ENCODE measurements around the gene SPTBN2. TPM values are rescaled to one million over a fixed set of nuclear protein-coding genes. Genes with fewer than 3 reads are reported as not detected.

Gene SPTBN2
- total and polyA plus RNA-seq, 9 donors = 1.4 to 26.9 (median 6.2) TPM

- DNase-seq = no peak
- 95 to 97% (median 95%) methylated on average over 27 of the region's 27 CpGs for WGBS, 3 donors
- no peak overlapping the region for H3K27ac ChIP-seq
These were observed 33.1 kb upstream of the SPTBN2 start for GRCh38 chr11:66762088-66762487.

GRCh38 chr11:66752148-66752547, 23.1 kb upstream of the SPTBN2 start:
- 90 to 93% (median 91%) methylated on average over 4 of the region's 4 CpGs for WGBS, 3 donors
- no peak for DNase-seq
- no peaks in the 10 kb centered on the region for H3K36me3 ChIP-seq
- H3K4me3 ChIP-seq = no peak overlapping the region
- H3K27ac ChIP-seq = no peak overlapping the region
- intact Hi-C loops (cut with DNase I) = no loop called here
- no peak for TF ChIP-seq POLR2A (IDR thresholded peaks at IDR 0.05)
- H3K4me1 ChIP-seq (ENCODE audit: insufficient read depth) = no peaks in the 10 kb centered on the region
- H3K27me3 ChIP-seq = no peaks in the 10 kb centered on the region
- no peaks in the 10 kb centered on the region for H3K9me3 ChIP-seq

More at GRCh38 chr11:66762088-66762487, 33.1 kb upstream of the SPTBN2 start:
- H3K4me3 ChIP-seq = no peak overlapping the region
- TF ChIP-seq POLR2A (IDR thresholded peaks at IDR 0.05) (no peak), EP300 (IDR thresholded peaks at IDR 0.05) (no peak), CTCF (IDR thresholded peaks at IDR 0.05) (no peak)
- H3K9me3 ChIP-seq = no peaks in the 10 kb centered on the region
- H3K36me3 ChIP-seq = no peaks in the 10 kb centered on the region
- no peaks in the 10 kb centered on the region for H3K4me1 ChIP-seq (ENCODE audit: insufficient read depth)
- no peaks in the 10 kb centered on the region for H3K27me3 ChIP-seq
- intact Hi-C loops (cut with DNase I) = no loop called here

- Histone ChIP-seq H3K27me3 (no peaks in the 10 kb centered on the region), H3K4me3 (no peak overlapping the region), H3K9me3 (no peaks in the 10 kb centered on the region), H3K27ac (no peak overlapping the region), H3K36me3 (no peaks in the 10 kb centered on the region), H3K4me1 (ENCODE audit: insufficient read depth) (peaks cover 3% of the 10 kb centered on the region)
- intact Hi-C loops (cut with DNase I) = no loop called here
- WGBS, 3 donors = 73 to 81% (median 76%) methylated on average over 2 of the region's 2 CpGs
- TF ChIP-seq POLR2A (IDR thresholded peaks at IDR 0.05) (no peak), EP300 (IDR thresholded peaks at IDR 0.05) (no peak), CTCF (IDR thresholded peaks at IDR 0.05) (no peak)
- no peak for DNase-seq
These were observed 20.1 kb upstream of the SPTBN2 start for GRCh38 chr11:66749091-66749490.

- no peak for DNase-seq
- H3K9me3 ChIP-seq = no peaks in the 10 kb centered on the region
- WGBS, 3 donors = 81 to 89% (median 89%) methylated on average over 7 of the region's 7 CpGs
- H3K27ac ChIP-seq = no peak overlapping the region
- H3K27me3 ChIP-seq = no peaks in the 10 kb centered on the region
- peaks cover 5% of the 10 kb centered on the region for H3K4me1 ChIP-seq (ENCODE audit: insufficient read depth)
- no peaks in the 10 kb centered on the region for H3K36me3 ChIP-seq
- H3K4me3 ChIP-seq = no peak overlapping the region
- intact Hi-C loops (cut with DNase I) = no loop called here
- TF ChIP-seq EP300 (IDR thresholded peaks at IDR 0.05) (no peak), CTCF (IDR thresholded peaks at IDR 0.05) (no peak), POLR2A (IDR thresholded peaks at IDR 0.05) (no peak)
These were observed 18.5 kb upstream of the SPTBN2 start for GRCh38 chr11:66747480-66747879.

- no peaks in the 10 kb centered on the region for H3K36me3 ChIP-seq
- WGBS, 3 donors = 54 to 55% (median 54%) methylated on average over 45 of the region's 45 CpGs
- TF ChIP-seq EP300 (IDR thresholded peaks at IDR 0.05) (no peak), CTCF (IDR thresholded peaks at IDR 0.05) (no peak), POLR2A (IDR thresholded peaks at IDR 0.05) (no peak)
- H3K27ac ChIP-seq = no peak overlapping the region
- intact Hi-C loops (cut with DNase I) = no loop called here
- H3K9me3 ChIP-seq = no peaks in the 10 kb centered on the region
- no peak for DNase-seq
- peaks cover 5% of the 10 kb centered on the region for H3K4me1 ChIP-seq (ENCODE audit: insufficient read depth)
- H3K4me3 ChIP-seq = peak overlapping the region; percentile 93
- no peaks in the 10 kb centered on the region for H3K27me3 ChIP-seq
These were observed 16.6 kb upstream of the SPTBN2 start for GRCh38 chr11:66745356-66746235.

Data from ovary (tissue), 9 donors.